GM19452 (cell line): ENCODE data around the gene UQCRHL.

Experiments
- ATAC-seq: cut with Tn5 transposase; IDR thresholded peaks from one replicate; pipeline ENCODE4 v1.9.1; 2021; ENCODE audit not compliant: unreplicated experiment

Gene UQCRHL

GRCh38 chr1:15799004-15799867 lies 8.2 kb downstream of the UQCRHL start:
- ATAC-seq = no peak

GRCh38 chr1:15797614-15798390 lies 9.6 kb downstream of the UQCRHL start:
- no peak for ATAC-seq

- no peak for ATAC-seq
Observed at GRCh38 chr1:15796086-15796462, 11.4 kb downstream of the UQCRHL start.

GRCh38 chr1:15788624-15789301 lies 18.7 kb downstream of the UQCRHL start:
- ATAC-seq = no peak

- no peak for ATAC-seq
Observed at GRCh38 chr1:15786581-15786980, 20.9 kb downstream of the UQCRHL start.

GRCh38 chr1:15785683-15786082 lies 21.8 kb downstream of the UQCRHL start:
- ATAC-seq = no peak

GRCh38 chr1:15777909-15778707 lies 29.3 kb downstream of the UQCRHL start:
- no peak for ATAC-seq

GRCh38 chr1:15775706-15776105 lies 31.7 kb downstream of the UQCRHL start:
- ATAC-seq = no peak

GRCh38 chr1:15771836-15772515 lies 35.5 kb downstream of the UQCRHL start:
- no peak for ATAC-seq

- ATAC-seq = no peak
Observed at GRCh38 chr1:15770313-15770962, 37.0 kb downstream of the UQCRHL start.

- no peak for ATAC-seq
Observed at GRCh38 chr1:15768388-15768787, 39.1 kb downstream of the UQCRHL start.

- no peak for ATAC-seq
Observed at GRCh38 chr1:15767941-15768340, 39.5 kb downstream of the UQCRHL start.

GRCh38 chr1:15765495-15766194 lies 41.8 kb downstream of the UQCRHL start:
- no peak for ATAC-seq

- ATAC-seq = no peak
Observed at GRCh38 chr1:15764890-15765289, 42.6 kb downstream of the UQCRHL start.

- ATAC-seq = no peak
Observed at GRCh38 chr1:15764269-15764764, 43.1 kb downstream of the UQCRHL start.

- no peak for ATAC-seq
Observed at GRCh38 chr1:15762546-15762945, 44.9 kb downstream of the UQCRHL start.

GRCh38 chr1:15761366-15762128 lies 45.9 kb downstream of the UQCRHL start:
- no peak for ATAC-seq

GRCh38 chr1:15760520-15761211 lies 46.8 kb downstream of the UQCRHL start:
- ATAC-seq = no peak
